Activated B cell treated with CpG ODN at 0.5 μM for 24 hours (primary cell): ENCODE measurements around the gene DENND5A. TPM values are rescaled to one million over a fixed set of nuclear protein-coding genes. Genes with fewer than 3 reads are reported as not detected.
A peak's percentile ranks its signal among the peaks of the same experiment; 100 is the strongest.
"Not testable (repeated sequence)": the region's sequence is repeated elsewhere in the genome, so short reads cannot be mapped to it uniquely, and the experiment has no call there.

Experiments used
- ATAC-seq: fragments of 200-7000 bp; cut with Tn5 transposase; one replicate; pipeline ENCODE4 v1.10.0; 2021; ENCODE audit warnings: low read depth, mild to moderate bottlenecking, moderate library complexity
- CTCF ChIA-PET: fragments of 350-600 bp; sonication (Branson Sonifier 250); formaldehyde crosslinking; loops from one replicate; lab custom pipeline; 2021; ENCODE audit warnings: antibody characterized with exemption; lab: Charles Lee
- POLR2A ChIA-PET: fragments of 350-600 bp; sonication (Branson Sonifier 250); formaldehyde crosslinking; loops from one replicate; lab custom pipeline; 2021; ENCODE audit warnings: antibody characterized with exemption; lab: Charles Lee
- DNase-seq: peaks from one replicate; pipeline ENCODE4 v3.0.0; 2022
- H3K27ac Mint-ChIP-seq: one replicate; pipeline ENCODE4 v1.8.0; 2020; ENCODE audit warnings: mixed read lengths
- H3K27me3 Mint-ChIP-seq: one replicate; pipeline ENCODE4 v1.8.0; 2021; ENCODE audit warnings: mixed read lengths
- H3K36me3 Mint-ChIP-seq: one replicate; pipeline ENCODE4 v1.8.0; 2021; ENCODE audit warnings: low read depth, mixed read lengths
- H3K4me1 Mint-ChIP-seq: one replicate; pipeline ENCODE4 v1.8.0; 2021; ENCODE audit warnings: mixed read lengths
- H3K4me3 Mint-ChIP-seq: one replicate; pipeline ENCODE4 v1.8.0; 2020; ENCODE audit warnings: mild to moderate bottlenecking, mixed read lengths
- H3K9me3 Mint-ChIP-seq: one replicate; pipeline ENCODE4 v1.8.0; 2020; ENCODE audit warnings: mixed read lengths
- intact Hi-C: fragments of 100-400 bp; cut with micrococcal nuclease; formaldehyde crosslinking; loops from one replicate; pipeline ENCODE4 v1.15.1; 2024
- total RNA-seq: library from RNA; stranded (reverse); gene quantifications from 2 replicates; pipeline ENCODE4 v1.2.3, GENCODE V29; 2022
- TF ChIP-seq, protein P1 (sequence below): fragments of 200-600 bp; IDR thresholded peaks from one replicate; pipeline ENCODE4 v1.8.0; 2022; ENCODE audit warnings: antibody characterized with exemption, mild to moderate bottlenecking

DENND5A gene
- total RNA-seq, 1 donor from 2014 or later: 24.4 TPM

DNA sequence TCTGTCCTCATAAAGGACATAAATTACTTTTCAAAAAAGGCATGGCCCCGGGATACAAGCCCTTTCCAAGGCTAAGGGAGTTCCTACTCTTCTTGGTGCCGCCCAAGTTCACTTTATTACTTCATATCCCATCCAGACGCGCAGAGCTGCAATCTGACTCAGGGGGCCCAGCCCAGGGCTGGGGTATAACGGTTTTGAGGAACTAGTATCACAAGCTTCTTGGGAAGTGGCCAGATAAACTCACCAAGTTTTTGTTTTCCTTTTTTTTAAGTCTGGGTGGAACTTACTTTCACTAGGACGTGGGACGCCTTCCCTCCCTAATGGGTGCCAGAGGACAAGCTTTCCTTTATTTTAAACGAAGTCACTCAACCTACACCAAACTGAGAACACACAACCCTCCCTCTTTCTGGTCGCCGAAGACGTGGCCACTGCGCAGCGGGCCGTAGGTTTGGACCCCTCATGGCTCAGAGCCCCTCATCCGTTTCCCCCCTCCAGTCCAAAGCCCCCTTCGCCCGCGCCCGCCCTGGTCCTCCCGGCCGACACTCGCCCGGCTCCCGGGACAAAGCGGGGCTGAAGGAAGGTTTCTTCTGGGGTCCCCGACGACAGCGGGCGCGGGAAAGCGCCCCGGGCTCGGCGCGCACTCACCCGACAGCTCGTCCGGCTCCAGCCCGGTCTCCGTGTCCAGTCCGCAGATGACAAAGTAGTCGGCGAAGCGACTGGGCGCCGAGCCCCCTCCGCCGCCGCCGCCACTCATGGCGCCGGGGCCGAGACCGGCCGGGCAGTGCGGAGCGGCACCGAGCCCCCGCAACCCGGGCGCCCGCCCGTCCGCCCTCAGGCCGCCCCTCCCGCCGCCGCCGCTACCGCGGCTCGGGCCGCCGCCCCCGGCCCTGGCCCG is 587 bp downstream of the DENND5A start:
- peak overlapping the region; percentile 93 for H3K27ac Mint-ChIP-seq
- H3K27me3 Mint-ChIP-seq: no peaks in the 10 kb centered on the region
- peak; percentile 51 for ATAC-seq
- peaks cover 6% of the 10 kb centered on the region for H3K36me3 Mint-ChIP-seq
- ChIA-PET CTCF (interaction anchor here (0.8 kb wide), 1 partner anchor 242 kb away, joined by 4 read pairs; no protein-coding TSS in a partner anchor), POLR2A (interaction anchor here (0.6 to 2.7 kb wide), 12 partner anchors 9 to 196 kb away, joined by 3 to 16 read pairs (median 5); partner anchors contain the start of genes IPO7, TMEM41B and ZNF143)
- TF ChIP-seq, protein P1, sequence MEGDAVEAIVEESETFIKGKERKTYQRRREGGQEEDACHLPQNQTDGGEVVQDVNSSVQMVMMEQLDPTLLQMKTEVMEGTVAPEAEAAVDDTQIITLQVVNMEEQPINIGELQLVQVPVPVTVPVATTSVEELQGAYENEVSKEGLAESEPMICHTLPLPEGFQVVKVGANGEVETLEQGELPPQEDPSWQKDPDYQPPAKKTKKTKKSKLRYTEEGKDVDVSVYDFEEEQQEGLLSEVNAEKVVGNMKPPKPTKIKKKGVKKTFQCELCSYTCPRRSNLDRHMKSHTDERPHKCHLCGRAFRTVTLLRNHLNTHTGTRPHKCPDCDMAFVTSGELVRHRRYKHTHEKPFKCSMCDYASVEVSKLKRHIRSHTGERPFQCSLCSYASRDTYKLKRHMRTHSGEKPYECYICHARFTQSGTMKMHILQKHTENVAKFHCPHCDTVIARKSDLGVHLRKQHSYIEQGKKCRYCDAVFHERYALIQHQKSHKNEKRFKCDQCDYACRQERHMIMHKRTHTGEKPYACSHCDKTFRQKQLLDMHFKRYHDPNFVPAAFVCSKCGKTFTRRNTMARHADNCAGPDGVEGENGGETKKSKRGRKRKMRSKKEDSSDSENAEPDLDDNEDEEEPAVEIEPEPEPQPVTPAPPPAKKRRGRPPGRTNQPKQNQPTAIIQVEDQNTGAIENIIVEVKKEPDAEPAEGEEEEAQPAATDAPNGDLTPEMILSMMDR: no peak
- intact Hi-C loops: loop anchor here (1.0 to 5.0 kb wide), 7 partner anchors 18 to 197 kb away; partner anchors contain the start of genes IPO7, TMEM41B and ZNF143
- peak overlapping the region; percentile 94 for H3K4me3 Mint-ChIP-seq
- DNase-seq: peak; percentile 32
- peaks cover 44% of the 10 kb centered on the region for H3K4me1 Mint-ChIP-seq
- H3K9me3 Mint-ChIP-seq: no peaks in the 10 kb centered on the region

DNA sequence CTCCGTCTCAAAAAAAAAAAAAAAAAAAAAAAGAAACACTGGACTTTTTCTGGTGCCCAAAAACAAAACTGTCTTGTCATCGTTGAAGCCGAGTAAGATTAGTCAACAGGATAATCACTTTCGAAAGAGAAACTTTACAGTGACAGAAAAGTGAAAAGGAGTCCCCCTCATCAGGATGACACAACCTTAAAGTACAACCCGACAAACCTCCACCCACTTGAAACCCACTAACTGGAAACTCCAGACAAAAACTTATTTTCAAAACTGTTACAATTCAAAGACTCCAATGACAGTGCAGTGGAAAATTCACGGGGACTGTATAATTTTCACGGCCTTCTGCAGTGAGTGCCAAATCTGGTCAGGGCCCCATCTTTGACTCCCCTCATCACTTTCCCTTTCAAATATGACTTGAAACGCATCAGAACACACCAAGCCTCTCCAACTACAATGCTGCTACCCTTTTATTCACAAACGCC is 1.3 kb downstream of the DENND5A start:
- CTCF ChIA-PET: no interaction called here

DNA sequence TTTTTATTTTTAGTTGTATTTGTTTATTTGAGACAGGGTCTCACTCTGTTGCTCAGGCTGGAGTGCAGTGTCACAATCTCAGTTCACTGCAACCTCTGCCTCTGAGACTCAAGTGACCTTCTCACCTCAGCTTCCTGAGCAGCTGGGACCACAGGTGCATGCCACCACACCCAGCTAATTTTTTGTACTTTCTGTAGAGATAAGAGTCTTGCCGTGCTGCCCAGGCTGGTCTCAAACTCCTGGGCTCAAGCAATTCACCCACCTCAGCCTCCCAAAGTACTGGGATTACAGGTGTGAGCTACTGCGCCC is 4.4 kb downstream of the DENND5A start:
- not testable (repeated sequence) for H3K27me3 Mint-ChIP-seq, H3K9me3 Mint-ChIP-seq, ATAC-seq, H3K36me3 Mint-ChIP-seq, DNase-seq
- peaks cover 40% of the 10 kb centered on the region for H3K4me1 Mint-ChIP-seq
- H3K27ac Mint-ChIP-seq: peak overlapping the region; percentile 67
- ChIA-PET CTCF (interaction anchor here (1.0 kb wide), 1 partner anchor 58 kb away, joined by 3 read pairs; no protein-coding TSS in a partner anchor), POLR2A (interaction anchor here (0.6 to 1.2 kb wide), 2 partner anchors 69 to 200 kb away, joined by 3 to 4 read pairs; partner anchors contain the start of gene ZNF143)
- H3K4me3 Mint-ChIP-seq: peak overlapping the region; percentile 29
- intact Hi-C loops: loop anchor here (5.0 kb wide), 2 partner anchors 48 to 93 kb away; no protein-coding TSS in a partner anchor

More for the DNA sequence above, 1.3 kb downstream of the DENND5A start:
- POLR2A ChIA-PET: interaction anchor here (0.6 to 2.7 kb wide), 14 partner anchors 17 to 758 kb away, joined by 3 to 16 read pairs (median 6); partner anchors contain the start of genes IPO7, TMEM41B and ZNF143
- Mint-ChIP-seq H3K27me3 (no peaks in the 10 kb centered on the region), H3K4me3 (peak overlapping the region; percentile 94), H3K36me3 (peaks cover 6% of the 10 kb centered on the region), H3K9me3 (no peaks in the 10 kb centered on the region), H3K27ac (peak overlapping the region; percentile 93), H3K4me1 (peaks cover 44% of the 10 kb centered on the region)
- TF ChIP-seq, protein P1: no peak
- peak; percentile 68 for ATAC-seq
- intact Hi-C loops: loop anchor here (1.0 to 5.0 kb wide), 6 partner anchors 18 to 197 kb away; partner anchors contain the start of genes TMEM41B and ZNF143
- no peak for DNase-seq

DNA sequence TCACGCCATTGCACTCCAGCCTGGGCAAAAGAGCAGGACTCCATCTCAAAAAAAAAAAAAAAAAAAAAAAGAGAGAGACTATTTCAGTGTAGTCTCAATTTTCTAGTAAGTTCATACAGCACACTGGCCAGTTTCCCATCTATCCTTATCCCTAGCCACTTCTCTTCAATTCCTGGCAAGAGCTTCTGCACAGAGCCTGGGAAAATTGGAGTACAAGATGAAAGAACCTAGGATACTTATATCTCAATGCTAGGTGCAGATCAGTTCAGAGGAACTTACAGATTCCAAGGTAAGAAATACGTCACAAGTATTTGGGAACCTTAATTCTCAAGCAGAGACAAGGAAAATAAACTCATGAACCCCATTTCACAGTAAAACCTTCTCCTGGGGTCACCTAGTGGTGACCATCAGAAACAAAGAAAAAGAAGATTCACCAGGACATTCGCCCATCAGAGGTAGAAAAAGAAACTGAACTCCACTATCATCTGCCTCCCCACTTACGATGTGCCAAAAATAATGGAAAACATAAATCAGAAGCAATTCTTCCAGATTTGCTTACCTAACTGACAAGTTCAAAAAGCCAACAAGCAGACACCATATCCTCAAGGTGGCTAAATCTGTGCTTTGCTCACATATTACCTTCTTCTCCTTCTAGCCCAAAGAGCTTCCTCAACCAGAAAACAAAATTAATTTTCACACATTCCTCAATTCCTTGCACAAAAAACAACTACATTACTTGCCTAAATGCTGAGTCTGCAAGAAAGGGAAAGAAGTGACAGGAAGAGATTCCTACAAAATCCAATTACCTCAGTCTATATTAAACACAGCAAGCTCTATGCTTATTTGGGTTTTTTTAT is 4.9 kb downstream of the DENND5A start:
- intact Hi-C loops: loop anchor here (5.0 kb wide), 2 partner anchors 48 to 93 kb away; no protein-coding TSS in a partner anchor
- Mint-ChIP-seq H3K27ac (peak overlapping the region; percentile 54), H3K36me3 (peaks cover 12% of the 10 kb centered on the region), H3K4me1 (peaks cover 38% of the 10 kb centered on the region), H3K27me3 (no peaks in the 10 kb centered on the region), H3K4me3 (no peak overlapping the region), H3K9me3 (no peaks in the 10 kb centered on the region)
- CTCF ChIA-PET: interaction anchor here (1.0 kb wide), 1 partner anchor 57 kb away, joined by 3 read pairs; no protein-coding TSS in a partner anchor
- POLR2A ChIA-PET: interaction anchor here (0.6 to 1.2 kb wide), 2 partner anchors 70 to 201 kb away, joined by 3 to 4 read pairs; partner anchors contain the start of gene ZNF143
- no peak for DNase-seq
- TF ChIP-seq, protein P1: no peak
- no peak for ATAC-seq

DNA sequence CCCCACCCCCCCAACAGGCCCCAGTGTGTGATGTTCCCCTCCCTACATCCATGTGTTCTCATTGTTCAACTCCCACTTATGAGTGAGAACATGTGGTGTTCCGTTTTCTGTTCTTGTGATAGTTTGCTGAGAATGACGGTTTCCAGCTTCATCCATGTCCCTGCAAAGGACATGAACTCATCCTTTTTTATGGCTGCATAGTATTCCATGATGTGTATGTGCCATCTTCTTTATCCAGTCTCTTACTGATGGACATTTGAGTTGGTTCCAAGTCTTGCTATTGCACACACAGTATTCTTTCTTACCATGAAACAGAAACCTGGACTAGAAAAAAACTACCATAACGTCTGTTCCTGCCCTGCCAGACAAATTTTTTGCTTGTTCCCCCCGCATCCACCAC is 6.9 kb downstream of the DENND5A start:
- POLR2A ChIA-PET: interaction anchor here (0.6 kb wide), 1 partner anchor 866 kb away, joined by 3 read pairs; no protein-coding TSS in a partner anchor
- ATAC-seq, H3K4me3 Mint-ChIP-seq, H3K27ac Mint-ChIP-seq, DNase-seq, CTCF ChIA-PET, H3K9me3 Mint-ChIP-seq, H3K27me3 Mint-ChIP-seq, intact Hi-C loops: not testable (repeated sequence)
- peaks cover 10% of the 10 kb centered on the region for H3K36me3 Mint-ChIP-seq
- peaks cover 29% of the 10 kb centered on the region for H3K4me1 Mint-ChIP-seq
